IPS-NIHi7 (cell line): ENCODE measurements around the gene YIPF3.
"Not testable (repeated sequence)": the region's sequence is repeated elsewhere in the genome, so short reads cannot be mapped to it uniquely, and the experiment has no call there.

Experiments
- DNase-seq: peaks from one replicate; pipeline ENCODE4 v3.0.0; 2012; ENCODE audit warnings: mixed read lengths; ENCODE audit errors: extremely low spot score

Gene YIPF3

DNA sequence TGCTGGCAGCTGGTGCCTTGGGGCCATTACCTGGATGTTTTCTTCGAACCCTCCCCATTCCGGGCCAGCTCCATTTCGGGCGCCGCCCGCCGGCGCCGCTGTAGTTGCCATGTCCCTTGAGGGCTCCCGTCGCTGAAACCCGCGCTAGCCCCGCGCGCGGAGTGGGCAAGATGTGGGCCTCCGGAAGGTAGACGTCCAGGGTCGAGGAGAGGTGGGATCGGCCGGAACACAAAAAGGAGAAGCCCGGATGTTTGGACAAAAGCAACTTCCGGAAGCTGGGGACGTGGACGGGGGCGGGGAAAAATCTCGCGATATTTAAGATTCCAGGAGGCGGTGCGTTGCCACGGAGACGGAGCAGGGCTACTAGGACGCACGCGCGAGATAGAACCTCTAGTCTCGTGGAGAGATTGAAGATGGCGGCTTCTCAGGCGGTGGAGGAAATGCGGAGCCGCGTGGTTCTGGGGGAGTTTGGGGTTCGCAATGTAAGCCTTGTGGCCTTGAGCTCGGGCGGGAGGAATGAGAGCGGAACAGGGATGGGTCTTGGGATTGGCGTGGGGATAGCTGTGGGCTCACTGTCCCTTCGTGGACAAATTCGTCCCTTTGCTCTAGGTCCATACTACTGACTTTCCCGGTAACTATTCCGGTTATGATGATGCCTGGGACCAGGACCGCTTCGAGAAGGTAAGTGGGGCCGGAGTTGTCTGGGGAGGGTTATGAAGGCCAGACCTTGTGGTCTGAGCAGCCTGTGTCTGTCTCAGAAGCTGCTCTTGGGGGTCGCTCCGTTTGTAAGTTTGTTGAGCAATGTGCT lies at the start of gene YIPF3, which contains the start of gene POLR1C:
YIPF3 (minus strand) TSS at position 230 of the 808 bp plus-strand sequence; CDS start at position 111, 119 bp downstream.
POLR1C (plus strand) TSS at position 393 of the 808 bp plus-strand sequence; CDS start at position 414, 21 bp downstream.
- DNase-seq = peak; percentile 98

DNA sequence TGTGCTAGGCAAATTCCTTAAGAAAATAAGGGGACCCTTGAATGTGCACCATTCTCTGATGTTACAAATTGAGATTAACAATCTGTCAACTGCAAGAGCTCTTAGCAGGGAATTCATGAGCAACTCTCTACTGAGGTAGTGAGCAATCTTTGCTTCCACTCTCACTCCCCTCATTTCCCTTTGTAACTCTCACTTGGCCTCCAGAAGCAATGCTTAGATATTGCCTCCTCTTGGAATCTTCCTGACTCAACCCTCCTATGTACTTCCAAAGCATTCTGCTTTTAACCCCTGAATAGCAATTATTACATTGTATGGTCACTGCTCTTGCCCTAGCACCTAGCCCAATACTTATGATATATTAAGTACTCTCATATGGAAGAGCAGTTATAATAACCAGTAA lies 42.6 kb upstream of the YIPF3 start:
- no peak for DNase-seq

DNA sequence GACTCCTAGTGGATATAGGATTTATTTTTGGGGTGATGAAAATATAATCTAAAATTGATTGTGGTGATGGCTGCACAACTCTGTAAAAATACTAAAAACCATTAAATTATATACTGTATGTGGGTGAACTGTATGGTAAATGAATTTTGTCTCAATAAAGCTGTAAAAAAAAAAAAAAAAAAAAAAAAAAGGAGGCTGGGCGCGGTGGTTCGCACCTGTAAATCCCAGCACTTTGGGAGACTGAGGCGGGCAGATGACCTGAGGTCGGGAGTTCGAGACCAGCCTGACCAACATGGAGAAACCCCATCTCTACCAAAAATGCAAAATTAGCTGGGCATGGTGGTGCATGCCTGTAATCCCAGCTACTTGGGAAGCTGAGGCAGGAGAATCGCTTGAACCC lies 40.9 kb upstream of the YIPF3 start:
- DNase-seq = not testable (repeated sequence)

DNA sequence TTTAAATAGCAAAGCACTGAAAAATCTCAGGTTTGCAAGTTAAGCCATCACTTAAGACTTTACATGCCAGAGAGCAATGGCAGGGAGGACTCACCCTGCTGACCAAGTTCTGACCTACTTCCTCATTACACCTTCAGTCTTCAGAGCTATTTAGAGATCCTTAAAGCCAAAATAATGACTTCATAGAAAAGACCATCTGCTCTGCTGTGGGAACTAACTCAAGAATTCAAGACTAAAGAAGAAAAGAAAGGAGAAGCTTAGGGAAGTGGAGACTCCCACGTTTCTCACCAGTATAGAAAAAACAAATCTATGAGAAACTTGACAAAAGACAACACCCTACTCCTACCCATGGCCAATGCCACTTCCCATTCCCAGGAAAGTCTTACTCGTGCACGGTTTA lies 30.5 kb upstream of the YIPF3 start:
- no peak for DNase-seq

DNA sequence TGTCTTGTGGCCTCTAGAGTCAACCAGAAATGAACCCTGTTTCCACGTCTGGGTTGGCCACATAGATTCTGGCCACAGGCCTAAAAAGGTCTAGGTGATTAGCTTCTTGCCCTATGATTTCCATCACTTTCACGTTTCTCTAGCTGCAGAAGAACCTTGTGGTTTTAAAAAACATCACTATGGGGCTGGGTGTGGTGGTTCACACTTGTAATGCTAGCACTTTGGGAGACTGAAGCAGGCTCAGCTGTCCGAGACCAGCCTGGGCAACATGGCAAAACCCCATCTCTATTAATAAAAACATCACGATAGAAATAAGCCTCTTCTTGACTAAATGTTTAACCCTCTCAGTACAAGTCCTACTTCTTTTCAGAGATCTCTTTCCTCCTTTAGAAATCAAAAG lies 27.7 kb upstream of the YIPF3 start:
- no peak for DNase-seq

DNA sequence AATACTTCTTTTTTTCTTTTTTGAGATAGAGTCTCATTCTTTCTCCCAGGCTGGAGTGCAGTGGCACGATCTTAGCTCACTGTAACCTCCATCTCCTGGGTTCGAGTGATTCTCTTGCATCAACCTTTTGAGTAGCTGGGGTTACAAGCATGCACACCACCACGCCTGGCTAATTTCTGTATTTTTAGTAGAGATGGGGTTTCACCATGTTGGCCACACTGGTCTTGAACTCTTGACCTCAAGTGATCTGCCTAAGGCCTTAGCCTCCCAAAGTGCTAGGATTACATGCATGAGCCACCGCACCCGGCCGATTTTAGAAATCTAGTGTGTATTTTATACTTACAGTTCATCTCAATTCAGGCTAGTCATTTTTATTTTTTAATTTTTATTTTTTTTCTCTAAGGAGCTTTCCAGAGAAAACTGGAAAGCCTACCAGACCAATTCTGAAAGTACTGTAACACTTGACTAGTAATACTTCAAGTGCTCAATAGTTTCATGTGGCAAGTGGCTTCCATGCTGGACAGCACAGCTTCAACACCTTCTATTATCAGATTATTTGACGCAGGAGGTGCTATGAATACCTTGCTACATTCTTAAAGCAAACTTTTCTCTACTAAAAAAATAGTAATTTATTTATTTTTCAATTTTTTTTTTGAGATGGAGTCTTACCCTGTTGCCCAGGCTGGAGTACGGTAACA lies 25.2 kb upstream of the YIPF3 start:
- no peak for DNase-seq

DNA sequence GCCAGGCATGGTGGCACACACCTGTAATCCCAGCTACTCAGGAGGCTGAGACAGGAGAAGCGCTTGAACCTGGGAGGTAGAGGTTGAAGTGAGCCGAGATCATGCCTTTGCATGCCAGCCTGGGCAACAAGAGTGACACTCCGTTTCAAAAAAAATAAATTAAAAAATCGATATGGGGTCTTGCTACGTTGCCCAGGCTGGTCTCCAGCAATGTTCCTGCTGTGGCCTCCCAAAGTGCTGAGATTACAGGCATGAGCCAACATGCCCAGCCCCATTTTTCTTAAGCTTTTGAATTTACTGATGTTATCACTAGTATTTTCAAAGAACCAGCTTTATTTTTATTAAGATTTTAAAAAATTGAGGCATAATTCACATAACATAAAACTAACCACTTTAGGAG lies 23.8 kb upstream of the YIPF3 start:
- DNase-seq = no peak

DNA sequence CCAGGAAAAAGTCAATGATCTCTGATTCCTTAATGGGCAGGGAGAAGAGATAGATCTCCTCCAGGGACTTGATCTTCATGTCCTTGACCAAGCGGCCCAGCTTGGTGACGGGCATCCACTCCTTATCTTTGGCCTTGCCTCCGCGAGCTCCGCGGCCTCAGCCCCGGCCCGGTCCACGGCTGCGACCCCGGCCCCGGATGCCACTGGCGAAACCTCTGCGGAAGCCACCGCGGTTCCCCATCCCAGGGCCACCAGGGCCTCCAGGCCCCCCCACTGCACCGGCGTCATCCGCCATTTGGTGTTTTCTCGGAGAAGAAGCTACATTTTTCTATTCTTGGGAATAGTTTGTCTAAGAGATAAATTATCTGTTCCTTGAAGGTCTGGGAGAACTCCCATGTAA lies 22.7 kb upstream of the YIPF3 start:
- not testable (repeated sequence) for DNase-seq

DNA sequence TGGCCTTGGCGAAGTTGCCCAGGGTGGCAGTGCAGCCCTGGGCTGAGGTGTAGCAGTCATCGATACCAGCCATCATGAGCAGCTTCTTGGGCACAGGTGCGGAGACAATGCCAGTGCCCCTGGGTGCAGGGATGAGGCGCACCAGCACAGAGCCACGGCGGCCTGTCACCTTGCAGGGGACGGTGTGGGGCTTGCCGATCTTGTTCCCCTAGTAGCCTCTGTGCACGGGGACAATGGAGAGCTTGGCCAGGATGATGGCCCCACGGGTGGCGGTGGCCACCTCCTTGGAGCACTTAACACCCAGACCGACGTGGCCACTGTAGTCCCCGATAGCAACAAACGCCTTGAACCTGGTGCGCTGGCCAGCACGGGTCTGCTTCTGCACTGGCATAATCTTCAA lies 22.3 kb upstream of the YIPF3 start:
- not testable (repeated sequence) for DNase-seq

DNA sequence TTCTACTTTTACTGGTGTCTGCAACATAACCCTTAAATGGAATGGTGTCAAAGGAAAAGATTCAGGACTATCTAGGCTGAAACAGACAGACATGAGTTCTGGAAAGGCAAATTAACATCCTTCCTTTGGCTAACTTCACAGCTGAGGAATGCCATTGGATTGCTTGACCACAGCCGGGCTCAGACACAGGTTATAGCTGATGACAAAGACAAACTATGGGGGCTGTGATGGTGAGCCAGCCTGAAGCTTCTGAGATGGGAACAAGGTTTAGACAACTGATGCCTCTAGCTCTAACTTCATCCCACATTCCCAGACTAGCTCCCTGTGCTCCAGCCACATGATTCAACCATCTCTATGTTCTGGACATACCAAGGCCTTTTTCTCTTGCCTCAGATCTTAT lies 15.5 kb upstream of the YIPF3 start:
- DNase-seq = no peak

DNA sequence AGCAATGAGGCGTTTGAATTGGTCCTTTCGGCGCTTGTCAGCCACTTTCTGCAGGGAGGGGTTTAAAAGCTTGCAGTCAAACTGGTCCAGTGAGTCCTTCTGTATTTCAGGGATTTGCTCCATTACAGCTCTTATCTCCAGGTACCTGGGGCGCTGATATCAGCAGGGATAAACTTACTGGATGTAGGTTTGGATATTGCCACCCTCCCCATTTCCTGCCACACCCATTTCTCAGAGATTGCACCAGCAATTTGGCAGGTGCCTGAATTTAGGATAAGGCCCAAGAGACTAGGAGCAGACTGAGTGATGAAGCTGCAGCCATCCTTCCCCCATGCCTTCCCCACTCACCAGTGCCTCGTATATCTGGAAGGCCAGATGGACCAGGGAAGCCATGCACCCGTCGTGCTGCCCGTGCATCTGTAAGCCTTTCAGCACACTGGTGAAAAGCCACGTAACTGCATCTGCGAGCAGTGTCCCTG lies 7.8 kb upstream of the YIPF3 start:
- DNase-seq = no peak

DNA sequence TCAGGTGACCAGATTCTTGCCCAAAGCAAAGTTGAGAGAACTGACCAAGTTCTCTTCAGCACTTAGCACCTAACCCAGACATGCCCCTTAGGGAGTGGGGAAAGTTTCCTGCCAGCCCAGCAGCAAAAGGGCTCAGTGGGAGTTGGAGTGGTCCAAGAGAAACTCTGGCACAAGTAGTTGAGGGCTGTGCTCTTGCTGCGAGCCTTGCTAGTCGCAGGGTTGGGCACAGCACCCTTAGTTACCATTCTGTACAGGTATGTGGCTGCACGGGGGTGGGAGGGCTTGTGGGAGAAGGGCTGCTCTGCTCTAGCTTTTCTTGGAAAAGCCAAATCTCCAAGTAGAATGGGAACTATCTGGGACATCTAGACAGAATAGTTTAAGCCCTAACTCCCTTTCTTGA lies 6.6 kb upstream of the YIPF3 start:
- DNase-seq = no peak

DNA sequence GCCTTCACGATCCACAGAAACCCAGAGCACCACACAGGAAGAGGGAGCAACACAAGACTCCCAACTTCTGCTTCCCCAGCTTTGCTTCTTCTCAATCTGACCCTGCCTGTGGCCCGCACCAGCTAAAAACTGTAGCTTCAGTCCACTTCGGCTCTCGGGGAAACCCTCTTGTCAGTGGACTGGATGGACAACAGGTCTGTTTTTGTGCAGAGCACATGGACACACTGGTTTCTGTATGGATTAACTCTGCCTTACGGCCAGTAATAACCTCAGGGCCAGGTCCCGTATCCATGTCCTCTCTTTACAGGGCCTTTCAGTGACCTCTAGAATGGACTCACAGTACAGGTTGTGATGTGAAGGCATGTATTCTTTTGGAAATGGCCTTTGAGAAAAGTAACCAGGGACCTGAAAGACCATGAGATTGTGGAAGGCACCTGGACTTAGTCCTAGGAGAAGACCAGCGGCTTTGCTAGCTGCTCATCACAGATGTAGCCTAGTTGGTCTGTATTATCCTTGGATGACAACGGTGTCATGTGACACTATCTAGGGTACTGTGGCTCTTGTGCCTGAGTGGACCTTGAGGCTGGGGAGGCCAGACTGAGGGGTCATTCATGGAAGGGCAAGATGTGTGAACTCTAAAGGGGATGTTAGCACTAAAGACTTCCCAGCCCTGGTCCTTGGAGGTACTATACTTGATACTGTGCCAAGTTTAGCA lies 6.0 kb upstream of the YIPF3 start:
- no peak for DNase-seq

DNA sequence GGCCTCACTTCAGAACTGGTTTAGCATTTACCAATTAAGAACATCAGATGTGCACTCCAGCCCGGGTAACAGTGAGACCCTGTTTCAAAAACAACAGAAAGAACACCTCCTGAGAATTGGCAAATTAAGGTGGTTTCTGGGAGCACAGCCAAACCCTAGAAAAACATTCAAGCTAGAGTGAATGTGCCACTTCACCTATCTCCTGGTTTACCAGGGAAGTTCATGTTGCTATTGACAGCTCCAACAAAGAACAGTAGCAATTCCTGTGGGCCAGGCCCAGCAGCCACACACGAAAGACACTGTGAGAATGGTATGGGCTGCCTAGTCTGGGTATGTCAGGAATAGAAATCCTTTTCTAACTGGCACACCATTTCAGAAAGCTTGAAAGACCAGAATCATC lies 5.1 kb upstream of the YIPF3 start:
- no peak for DNase-seq

DNA sequence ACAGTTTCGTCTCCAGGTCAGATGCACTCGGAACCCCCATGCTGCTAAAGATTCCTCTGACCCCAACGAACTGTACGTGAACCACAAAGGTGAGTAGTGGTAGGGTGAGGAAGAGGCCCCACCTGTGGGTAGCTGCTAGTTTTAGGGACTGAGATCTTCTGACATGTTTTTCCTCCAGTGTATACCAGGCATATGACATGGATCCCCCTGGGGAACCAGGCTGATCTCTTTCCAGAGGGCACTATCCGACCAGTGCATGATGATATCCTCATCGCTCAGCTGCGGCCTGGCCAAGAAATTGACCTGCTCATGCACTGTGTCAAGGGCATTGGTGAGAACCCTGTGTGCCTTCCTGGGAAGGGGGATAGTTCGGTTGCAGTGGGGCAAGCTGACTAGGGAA lies 3.4 kb upstream of the YIPF3 start:
- DNase-seq = no peak

DNA sequence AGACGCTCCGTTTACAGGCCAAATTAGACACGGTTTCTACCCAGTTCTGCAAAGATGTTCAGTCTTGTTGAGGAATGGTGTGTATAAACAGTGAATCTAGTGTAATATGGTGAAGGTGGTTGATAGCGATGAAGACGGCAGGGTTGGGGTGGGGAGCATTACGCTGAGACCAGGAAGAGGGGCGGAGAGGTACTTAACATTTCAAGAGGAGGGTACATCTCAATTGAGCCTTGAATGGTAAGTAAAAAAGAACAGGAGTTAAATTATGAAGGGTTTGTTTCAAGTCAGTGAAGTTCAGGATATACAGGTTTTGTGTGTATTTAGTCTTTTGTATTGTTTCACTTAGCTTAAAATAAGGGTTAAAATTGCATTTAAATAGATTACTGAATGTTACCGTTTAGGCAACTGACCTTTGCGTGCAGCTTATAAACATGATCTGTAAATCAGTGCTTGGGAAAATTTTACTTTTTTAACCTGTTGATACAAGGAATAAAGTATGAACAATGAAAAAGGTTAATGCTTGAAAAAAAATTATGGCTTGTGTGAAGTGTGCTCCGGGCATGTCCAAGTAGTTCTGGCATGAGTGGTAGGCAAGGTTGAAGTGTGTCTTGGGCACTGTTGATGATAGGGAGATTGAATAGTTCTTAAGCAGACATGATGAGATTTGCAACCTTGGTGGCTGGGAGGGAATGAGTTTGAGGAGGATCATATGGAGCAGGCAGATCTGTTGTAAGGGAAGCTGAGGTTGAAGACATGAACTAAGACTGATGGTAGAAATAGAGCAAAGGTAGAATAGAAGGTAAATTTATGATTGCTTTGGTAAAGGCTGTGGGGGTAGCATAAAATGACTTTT lies 1.0 kb upstream of the YIPF3 start:
- peak; percentile 31 for DNase-seq

DNA sequence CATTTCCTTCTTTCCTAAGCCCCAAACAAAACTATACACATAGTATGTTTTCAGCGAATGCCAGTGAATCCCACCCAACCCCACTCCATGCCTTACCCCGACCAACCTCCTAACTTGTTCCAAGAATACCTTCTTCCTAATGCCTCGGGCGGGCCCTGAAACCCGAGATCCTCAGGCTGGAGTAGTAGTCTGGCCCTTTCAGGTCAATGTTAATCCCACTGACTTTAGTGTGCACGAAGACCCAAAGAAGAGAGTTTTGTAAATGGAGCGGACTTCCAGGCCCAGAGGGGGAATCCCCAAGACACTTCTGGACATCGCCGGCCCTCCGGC lies 394 bp downstream of the YIPF3 start:
- DNase-seq = no peak

DNA sequence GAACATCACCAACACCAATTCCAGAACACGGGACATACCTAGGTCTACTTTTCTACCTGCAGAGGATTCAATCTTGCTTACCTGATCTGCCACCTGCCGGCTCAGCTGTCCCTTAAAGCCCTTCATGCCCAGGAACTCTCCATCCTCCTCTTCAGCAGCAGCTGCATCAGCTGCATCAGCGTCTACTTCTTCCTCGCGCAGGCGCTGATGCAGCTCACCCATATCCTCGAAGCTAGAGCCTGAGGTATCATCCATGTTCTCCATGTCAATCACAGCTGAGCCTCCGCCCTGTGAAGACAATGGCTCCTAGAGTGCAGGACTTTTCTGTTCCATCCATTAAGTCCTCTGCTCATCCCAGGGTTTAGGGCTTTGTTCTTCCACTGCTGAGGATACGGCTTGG lies 918 bp downstream of the YIPF3 start:
- no peak for DNase-seq

DNA sequence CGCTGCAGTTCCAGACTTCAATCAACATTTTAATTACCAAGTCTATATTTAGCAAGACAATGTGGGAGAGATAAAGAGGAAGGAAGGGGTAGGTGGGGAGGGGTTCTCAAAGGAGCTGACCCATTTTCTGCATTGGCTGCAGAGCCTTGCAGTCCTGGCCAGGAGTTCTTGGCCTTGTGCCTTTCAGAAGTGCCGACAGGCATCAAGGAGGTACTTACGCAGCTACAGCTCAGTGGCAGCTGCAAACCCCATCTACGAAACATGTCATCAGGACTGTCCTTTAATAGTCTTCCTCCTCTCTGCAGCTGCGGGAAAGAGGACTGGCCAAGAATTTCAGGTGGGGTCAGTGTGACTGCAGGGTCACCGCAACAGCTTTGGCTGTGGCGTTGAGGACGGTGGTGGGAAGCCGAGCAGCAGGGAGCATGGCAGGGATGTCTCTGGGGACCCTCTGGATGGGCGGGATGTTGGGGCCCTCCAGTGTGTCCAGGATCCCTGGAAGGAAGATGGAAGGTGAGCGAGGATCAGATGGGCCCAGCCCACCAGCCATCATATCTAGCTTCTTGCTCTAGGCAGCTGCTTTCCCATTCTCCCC lies 4.8 kb downstream of the YIPF3 start:
- no peak for DNase-seq

DNA sequence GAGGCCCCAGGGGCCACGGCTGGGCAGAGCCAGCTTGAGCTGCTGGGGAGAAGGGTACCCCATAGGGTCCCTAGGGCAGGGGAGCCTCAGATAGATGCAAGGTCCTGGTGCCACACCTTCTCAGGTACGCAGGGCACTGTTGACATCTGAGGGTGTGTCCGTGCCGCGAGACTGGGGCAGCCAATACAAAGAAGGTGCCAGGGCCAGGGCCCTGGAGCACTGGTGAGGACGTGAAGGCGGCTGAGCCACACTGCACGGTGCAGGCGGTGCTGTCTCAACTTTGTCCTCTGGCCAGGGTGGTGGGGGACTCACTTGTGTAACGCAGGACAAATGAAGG lies 5.9 kb downstream of the YIPF3 start:
- no peak for DNase-seq
